Measurements from ENCODE around the gene EP400.
"Not testable (repeated sequence)": the region's sequence is repeated elsewhere in the genome, so short reads cannot be mapped to it uniquely, and the experiment has no call there.

Gene EP400

GRCh38 chr12:132045751-132046150 lies 96.0 kb downstream of the EP400 start:
- Mint-ChIP-seq H3K27me3 (ENCODE audit: low read depth) (no peaks in the 10 kb centered on the region), H3K4me3 (no peak overlapping the region), H3K36me3 (ENCODE audit: low read depth) (peaks cover 46% of the 10 kb centered on the region), H3K4me1 (ENCODE audit: low read depth) (peaks cover 6% of the 10 kb centered on the region), H3K9me3 (no peaks in the 10 kb centered on the region), H3K27ac (no peak overlapping the region)
- no peak for DNase-seq (ENCODE audit: low spot score)

- DNase-seq (ENCODE audit: low spot score) = no peak
- H3K36me3 Mint-ChIP-seq (ENCODE audit: low read depth) = peaks cover 52% of the 10 kb centered on the region
- H3K4me3 Mint-ChIP-seq = no peak overlapping the region
- H3K27me3 Mint-ChIP-seq (ENCODE audit: low read depth) = no peaks in the 10 kb centered on the region
- H3K9me3 Mint-ChIP-seq = no peaks in the 10 kb centered on the region
- peaks cover 3% of the 10 kb centered on the region for H3K4me1 Mint-ChIP-seq (ENCODE audit: low read depth)
- no peak overlapping the region for H3K27ac Mint-ChIP-seq
Observed at GRCh38 chr12:132046561-132046960, 96.8 kb downstream of the EP400 start.

- H3K27me3 Mint-ChIP-seq (ENCODE audit: low read depth); H3K4me3 Mint-ChIP-seq; DNase-seq (ENCODE audit: low spot score); H3K27ac Mint-ChIP-seq; H3K9me3 Mint-ChIP-seq; H3K4me1 Mint-ChIP-seq (ENCODE audit: low read depth): not testable (repeated sequence)
- H3K36me3 Mint-ChIP-seq (ENCODE audit: low read depth) = peaks cover 53% of the 10 kb centered on the region
Observed at GRCh38 chr12:132047630-132048029, 97.9 kb downstream of the EP400 start.

- Mint-ChIP-seq H3K4me1 (ENCODE audit: low read depth) (no peaks in the 10 kb centered on the region), H3K4me3 (no peak overlapping the region), H3K9me3 (no peaks in the 10 kb centered on the region), H3K36me3 (ENCODE audit: low read depth) (peaks cover 61% of the 10 kb centered on the region), H3K27ac (no peak overlapping the region), H3K27me3 (ENCODE audit: low read depth) (no peaks in the 10 kb centered on the region)
- no peak for DNase-seq (ENCODE audit: low spot score)
Observed at GRCh38 chr12:132049442-132049841, 99.7 kb downstream of the EP400 start.

DNA sequence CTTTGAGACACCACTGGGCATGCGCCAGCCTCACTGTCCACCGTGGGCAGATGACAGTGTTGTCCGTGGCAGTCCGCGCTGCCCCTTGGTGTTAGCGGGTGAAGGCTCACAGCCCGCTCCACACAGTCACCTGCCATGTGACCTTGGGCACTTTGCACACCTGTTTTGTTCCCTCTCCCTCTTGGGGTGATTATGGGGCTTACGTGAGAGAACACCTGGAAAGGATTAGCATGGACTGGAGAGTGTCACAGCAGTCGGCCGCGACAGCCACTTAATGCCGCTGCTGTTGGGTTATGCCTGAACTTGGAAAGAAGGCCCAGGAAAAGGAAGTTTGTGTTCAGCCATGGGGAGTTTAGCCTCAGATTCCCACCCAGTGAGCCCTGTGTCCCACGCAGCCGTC lies 100.1 kb downstream of the EP400 start:
- Mint-ChIP-seq H3K4me1 (ENCODE audit: low read depth) (no peaks in the 10 kb centered on the region), H3K9me3 (no peaks in the 10 kb centered on the region), H3K27ac (no peak overlapping the region), H3K27me3 (ENCODE audit: low read depth) (no peaks in the 10 kb centered on the region), H3K36me3 (ENCODE audit: low read depth) (peaks cover 61% of the 10 kb centered on the region), H3K4me3 (no peak overlapping the region)
- DNase-seq (ENCODE audit: low spot score) = no peak

DNA sequence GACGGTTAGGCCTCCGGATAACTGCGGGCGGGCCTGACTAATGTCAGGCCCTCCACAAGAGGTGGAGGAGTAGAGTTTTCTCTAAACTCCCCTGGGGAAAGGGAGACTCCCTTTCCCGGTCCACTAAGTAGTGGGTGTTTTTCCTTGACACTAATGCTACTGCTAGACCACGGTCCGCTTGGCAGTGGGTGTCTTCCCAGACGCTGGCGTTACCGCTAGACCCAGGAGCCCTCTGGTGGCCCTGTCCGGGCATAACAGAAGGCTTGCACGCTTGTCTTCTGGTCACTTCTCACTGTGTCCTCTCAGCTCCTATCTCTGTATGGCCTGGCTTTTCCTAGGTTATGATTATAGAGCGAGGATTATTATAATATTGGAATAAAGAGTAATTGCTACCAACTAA lies 102.0 kb downstream of the EP400 start:
- H3K36me3 Mint-ChIP-seq (ENCODE audit: low read depth) = peaks cover 55% of the 10 kb centered on the region
- not testable (repeated sequence) for H3K4me1 Mint-ChIP-seq (ENCODE audit: low read depth); H3K4me3 Mint-ChIP-seq; H3K27me3 Mint-ChIP-seq (ENCODE audit: low read depth); DNase-seq (ENCODE audit: low spot score); H3K9me3 Mint-ChIP-seq; H3K27ac Mint-ChIP-seq

GRCh38 chr12:132052196-132052932 lies 102.6 kb downstream of the EP400 start:
- Mint-ChIP-seq H3K4me1 (ENCODE audit: low read depth) (no peaks in the 10 kb centered on the region), H3K27ac (no peak overlapping the region), H3K4me3 (no peak overlapping the region), H3K36me3 (ENCODE audit: low read depth) (peaks cover 50% of the 10 kb centered on the region), H3K9me3 (no peaks in the 10 kb centered on the region), H3K27me3 (ENCODE audit: low read depth) (no peaks in the 10 kb centered on the region)
- no peak for DNase-seq (ENCODE audit: low spot score)

- Mint-ChIP-seq H3K36me3 (ENCODE audit: low read depth) (peaks cover 54% of the 10 kb centered on the region), H3K4me3 (no peak overlapping the region), H3K27ac (no peak overlapping the region), H3K27me3 (ENCODE audit: low read depth) (no peaks in the 10 kb centered on the region), H3K9me3 (no peaks in the 10 kb centered on the region), H3K4me1 (ENCODE audit: low read depth) (no peaks in the 10 kb centered on the region)
- no peak for DNase-seq (ENCODE audit: low spot score)
Observed at GRCh38 chr12:132053338-132054330, 103.9 kb downstream of the EP400 start.

- H3K27ac Mint-ChIP-seq = no peak overlapping the region
- H3K36me3 Mint-ChIP-seq (ENCODE audit: low read depth) = peaks cover 51% of the 10 kb centered on the region
- H3K4me3 Mint-ChIP-seq = no peak overlapping the region
Observed at GRCh38 chr12:132054983-132055382, 105.2 kb downstream of the EP400 start.

DNA sequence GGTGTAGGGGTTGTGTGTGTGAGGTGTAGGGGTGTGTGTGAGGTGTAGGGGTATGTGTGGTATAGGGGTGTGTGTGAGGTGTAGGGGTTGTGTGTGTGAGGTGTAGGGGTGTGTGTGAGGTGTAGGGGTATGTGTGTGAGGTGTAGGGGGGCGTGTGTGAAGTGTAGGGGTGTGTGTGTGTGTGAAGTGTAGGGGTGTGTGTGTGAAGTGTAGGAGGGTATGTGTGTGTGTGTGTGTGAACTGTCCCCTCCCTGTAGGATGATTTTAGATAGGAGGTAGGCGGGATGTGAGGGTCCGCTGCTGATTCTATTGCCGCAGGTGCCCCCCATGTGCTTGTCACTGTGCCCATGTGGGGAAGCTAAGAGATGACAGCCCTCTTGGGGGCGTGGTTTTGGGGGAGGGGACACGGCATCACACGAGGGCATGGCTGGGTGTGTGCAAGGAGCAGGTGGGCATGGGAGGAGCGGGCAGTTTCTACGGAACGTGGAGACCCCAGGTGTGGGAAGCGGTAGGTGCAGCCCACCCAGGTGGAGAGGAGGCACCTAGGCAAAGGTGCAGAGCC lies 105.9 kb downstream of the EP400 start:
- Mint-ChIP-seq H3K36me3 (ENCODE audit: low read depth) (peaks cover 45% of the 10 kb centered on the region), H3K27ac (no peak overlapping the region), H3K27me3 (ENCODE audit: low read depth) (no peaks in the 10 kb centered on the region), H3K4me1 (ENCODE audit: low read depth) (no peaks in the 10 kb centered on the region), H3K4me3 (no peak overlapping the region), H3K9me3 (no peaks in the 10 kb centered on the region)
- no peak for DNase-seq (ENCODE audit: low spot score)

More at GRCh38 chr12:132054983-132055382, 105.2 kb downstream of the EP400 start:
- DNase-seq (ENCODE audit: low spot score) = no peak
- Mint-ChIP-seq H3K9me3 (no peaks in the 10 kb centered on the region), H3K27me3 (ENCODE audit: low read depth) (no peaks in the 10 kb centered on the region), H3K4me1 (ENCODE audit: low read depth) (no peaks in the 10 kb centered on the region)

DNA sequence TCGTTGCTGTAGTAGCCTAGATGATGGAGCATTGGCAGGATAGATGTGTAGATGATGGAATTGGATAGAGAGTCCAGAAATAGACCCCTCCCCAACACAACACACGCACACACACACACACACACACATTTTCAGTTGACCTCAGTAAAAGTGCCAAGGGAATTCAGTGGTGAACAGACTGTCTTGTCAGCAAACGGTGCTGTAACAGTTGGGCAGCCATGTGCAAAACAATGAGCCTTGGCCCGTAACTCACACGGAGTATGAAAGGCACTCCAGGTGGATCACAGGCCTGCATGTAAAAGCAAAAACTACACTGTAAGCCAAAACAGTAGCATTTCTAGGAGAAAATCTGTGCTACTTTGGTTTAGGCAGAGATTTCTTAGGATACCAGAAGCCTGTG lies 106.6 kb downstream of the EP400 start:
- no peaks in the 10 kb centered on the region for H3K27me3 Mint-ChIP-seq (ENCODE audit: low read depth)
- no peak overlapping the region for H3K27ac Mint-ChIP-seq
- H3K9me3 Mint-ChIP-seq = no peaks in the 10 kb centered on the region
- no peak overlapping the region for H3K4me3 Mint-ChIP-seq
- peaks cover 41% of the 10 kb centered on the region for H3K36me3 Mint-ChIP-seq (ENCODE audit: low read depth)
- H3K4me1 Mint-ChIP-seq (ENCODE audit: low read depth) = no peaks in the 10 kb centered on the region
- no peak for DNase-seq (ENCODE audit: low spot score)

DNA sequence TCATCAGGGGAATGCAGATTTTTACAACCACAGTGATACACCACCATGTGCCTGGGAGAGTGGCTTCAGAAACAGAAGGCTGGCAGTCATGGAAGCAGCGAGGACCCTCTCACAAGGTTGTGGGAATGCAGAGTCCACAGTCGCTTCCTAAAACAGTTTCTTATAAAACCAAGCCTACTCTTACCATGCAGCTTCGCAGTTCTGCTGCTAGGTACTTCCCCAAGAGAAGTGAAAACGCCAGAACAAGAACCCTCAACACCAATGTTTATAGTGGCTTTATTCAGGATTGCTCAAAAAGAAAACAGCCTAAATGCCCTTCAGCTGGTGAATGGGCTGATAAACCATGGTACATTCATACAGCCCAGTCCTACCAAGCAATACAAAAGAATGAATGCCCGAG lies 107.2 kb downstream of the EP400 start:
- Mint-ChIP-seq H3K27ac (no peak overlapping the region), H3K4me3 (no peak overlapping the region), H3K9me3 (no peaks in the 10 kb centered on the region), H3K36me3 (ENCODE audit: low read depth) (peaks cover 40% of the 10 kb centered on the region), H3K4me1 (ENCODE audit: low read depth) (no peaks in the 10 kb centered on the region), H3K27me3 (ENCODE audit: low read depth) (no peaks in the 10 kb centered on the region)
- DNase-seq (ENCODE audit: low spot score) = no peak

- no peak for DNase-seq (ENCODE audit: low spot score)
- Mint-ChIP-seq H3K27ac (no peak overlapping the region), H3K4me3 (no peak overlapping the region), H3K27me3 (ENCODE audit: low read depth) (no peaks in the 10 kb centered on the region), H3K36me3 (ENCODE audit: low read depth) (peaks cover 39% of the 10 kb centered on the region), H3K4me1 (ENCODE audit: low read depth) (no peaks in the 10 kb centered on the region), H3K9me3 (no peaks in the 10 kb centered on the region)
Observed at GRCh38 chr12:132057691-132058090, 107.9 kb downstream of the EP400 start.

DNA sequence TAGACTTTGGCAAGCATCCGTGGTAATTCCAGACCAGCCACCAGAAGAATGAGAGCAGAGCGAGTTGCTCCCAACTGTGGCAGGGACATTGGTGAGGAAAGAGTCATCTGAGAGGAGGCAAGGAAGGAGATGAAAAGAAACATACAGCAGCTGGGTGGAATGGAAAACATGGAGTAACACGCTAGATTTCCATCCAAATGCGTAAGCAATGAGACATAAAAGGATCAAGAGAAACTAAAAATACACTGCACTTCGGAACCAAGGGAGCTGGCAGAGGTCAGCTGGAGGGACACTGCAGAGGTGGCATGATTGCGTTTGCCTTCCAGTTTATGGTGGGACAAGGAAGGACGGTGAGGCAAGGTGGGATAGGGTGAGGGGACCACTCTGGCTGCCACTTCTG lies 111.5 kb downstream of the EP400 start:
- H3K9me3 Mint-ChIP-seq = no peaks in the 10 kb centered on the region
- H3K4me3 Mint-ChIP-seq = no peak overlapping the region
- H3K27ac Mint-ChIP-seq = no peak overlapping the region
- H3K4me1 Mint-ChIP-seq (ENCODE audit: low read depth) = peaks cover 7% of the 10 kb centered on the region
- H3K27me3 Mint-ChIP-seq (ENCODE audit: low read depth) = no peaks in the 10 kb centered on the region
- no peak for DNase-seq (ENCODE audit: low spot score)
- H3K36me3 Mint-ChIP-seq (ENCODE audit: low read depth) = peaks cover 29% of the 10 kb centered on the region

All from T-helper 2 cell treated with Interferon-gamma antibody and Interleukin-4, amounts not matched to agents 5 μg/mL and 100 μg/mL, for 36 hours (primary cell).